NT2/D1 (cell line): ENCODE data around the gene TMEM145.

Source experiments
- YY1 ChIP-seq: IDR thresholded peaks from 2 replicates; pipeline ENCODE4 v1.6.1; 2011; ENCODE audit not compliant: insufficient read length, insufficient read depth
- ZNF274 ChIP-seq: IDR thresholded peaks from 2 replicates; pipeline ENCODE4 v1.6.1; 2011; ENCODE audit warnings: mild to moderate bottlenecking, low read depth, low read length

- TF ChIP-seq YY1, result no peak
- TF ChIP-seq ZNF274, result no peak
These were observed 30.4 kb downstream of the TMEM145 start for GRCh38 chr19:42343344-42344110.
